Measurements from ENCODE around the gene B4GALT1.

DNA sequence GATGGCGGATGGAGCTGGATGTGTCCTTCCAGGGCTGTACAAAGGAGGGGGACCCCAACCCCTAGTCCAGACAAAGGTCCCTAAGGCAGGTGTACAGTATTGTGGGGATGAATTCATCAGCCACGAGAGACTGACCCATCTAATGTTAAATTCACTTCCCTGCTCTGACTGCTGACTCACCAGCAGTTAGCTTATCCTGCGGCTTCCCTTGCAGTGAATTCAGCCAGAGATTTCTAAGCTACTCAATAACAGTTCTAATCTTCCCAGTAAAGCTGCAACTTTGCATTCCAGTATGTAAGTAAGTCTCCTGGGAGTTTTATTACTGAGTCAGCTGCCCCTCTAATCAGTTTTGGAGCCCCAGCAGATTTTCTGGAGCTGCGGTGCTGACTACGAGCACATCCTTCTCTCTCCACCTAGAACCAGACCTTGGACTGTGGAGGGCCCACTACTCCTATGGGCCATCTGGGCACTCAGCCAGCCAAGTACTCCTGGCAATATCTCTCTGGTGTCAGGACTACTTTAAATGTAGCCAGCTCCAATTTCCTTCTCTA, 16.1 kb downstream of the B4GALT1 start:
- TF ChIP-seq POLR2A (IDR thresholded peaks at IDR 0.05) = no peak
- TF ChIP-seq, protein P1, sequence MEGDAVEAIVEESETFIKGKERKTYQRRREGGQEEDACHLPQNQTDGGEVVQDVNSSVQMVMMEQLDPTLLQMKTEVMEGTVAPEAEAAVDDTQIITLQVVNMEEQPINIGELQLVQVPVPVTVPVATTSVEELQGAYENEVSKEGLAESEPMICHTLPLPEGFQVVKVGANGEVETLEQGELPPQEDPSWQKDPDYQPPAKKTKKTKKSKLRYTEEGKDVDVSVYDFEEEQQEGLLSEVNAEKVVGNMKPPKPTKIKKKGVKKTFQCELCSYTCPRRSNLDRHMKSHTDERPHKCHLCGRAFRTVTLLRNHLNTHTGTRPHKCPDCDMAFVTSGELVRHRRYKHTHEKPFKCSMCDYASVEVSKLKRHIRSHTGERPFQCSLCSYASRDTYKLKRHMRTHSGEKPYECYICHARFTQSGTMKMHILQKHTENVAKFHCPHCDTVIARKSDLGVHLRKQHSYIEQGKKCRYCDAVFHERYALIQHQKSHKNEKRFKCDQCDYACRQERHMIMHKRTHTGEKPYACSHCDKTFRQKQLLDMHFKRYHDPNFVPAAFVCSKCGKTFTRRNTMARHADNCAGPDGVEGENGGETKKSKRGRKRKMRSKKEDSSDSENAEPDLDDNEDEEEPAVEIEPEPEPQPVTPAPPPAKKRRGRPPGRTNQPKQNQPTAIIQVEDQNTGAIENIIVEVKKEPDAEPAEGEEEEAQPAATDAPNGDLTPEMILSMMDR (IDR thresholded peaks at IDR 0.05) = no peak
- peak in 1 of 4 donors; percentile 42 for TF ChIP-seq POLR2AphosphoS5 (IDR thresholded peaks at IDR 0.05)
- no peak for TF ChIP-seq EP300 (IDR thresholded peaks at IDR 0.05)

All from sigmoid colon (tissue), 4 donors.